Measurements from ENCODE around the gene WNT10A.

The WNT10A gene

GRCh38 chr2:218873359-218874194, 7.1 kb upstream of the WNT10A start:
- in situ Hi-C loops (cut with MboI; ENCODE audit: low pct_unique_long_range_greater_than_20kb, low sequenced_read_pairs): no loop called here
- no peak for DNase-seq

- in situ Hi-C loops (cut with MboI; ENCODE audit: low pct_unique_long_range_greater_than_20kb, low sequenced_read_pairs): no loop called here
- no peak for DNase-seq
These were observed 4.9 kb upstream of the WNT10A start for GRCh38 chr2:218875692-218876246.

DNA sequence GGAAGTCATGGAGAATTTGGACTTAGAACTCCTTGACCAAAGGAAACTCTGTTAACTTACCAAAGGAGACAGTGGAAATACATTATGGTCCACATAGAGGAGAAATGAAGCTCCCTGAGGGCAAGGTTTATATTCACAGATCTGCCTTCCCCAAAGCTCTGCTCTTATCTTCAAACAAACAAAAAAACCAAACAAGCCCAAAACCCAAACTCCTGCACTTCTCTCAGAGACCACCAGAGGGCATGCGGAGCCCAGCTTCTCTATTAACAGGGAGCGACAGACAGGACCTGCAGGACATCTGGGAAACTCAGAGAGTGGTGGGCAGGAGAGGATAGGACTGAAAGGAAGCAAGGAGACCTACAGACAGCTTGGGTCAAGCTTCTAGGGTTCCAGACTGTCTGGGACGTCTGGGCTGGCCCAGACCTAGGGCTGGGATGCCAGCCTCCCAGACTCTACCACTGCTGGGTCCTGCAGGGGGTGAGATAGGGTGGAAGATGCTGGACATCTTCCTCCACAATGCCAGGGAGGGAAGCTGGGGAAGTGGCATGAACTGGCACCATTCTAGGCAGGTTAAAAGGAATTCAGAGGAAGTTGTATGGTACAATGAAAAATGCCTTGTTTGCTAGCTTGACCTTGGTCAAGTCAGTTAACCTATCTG, 4.0 kb upstream of the WNT10A start:
- in situ Hi-C loops (cut with MboI; ENCODE audit: low pct_unique_long_range_greater_than_20kb, low sequenced_read_pairs): no loop called here
- peak; percentile 92 for DNase-seq

- in situ Hi-C loops (cut with MboI; ENCODE audit: low pct_unique_long_range_greater_than_20kb, low sequenced_read_pairs): no loop called here
- DNase-seq: no peak
These were observed 3.3 kb upstream of the WNT10A start for GRCh38 chr2:218877331-218877730.

DNA sequence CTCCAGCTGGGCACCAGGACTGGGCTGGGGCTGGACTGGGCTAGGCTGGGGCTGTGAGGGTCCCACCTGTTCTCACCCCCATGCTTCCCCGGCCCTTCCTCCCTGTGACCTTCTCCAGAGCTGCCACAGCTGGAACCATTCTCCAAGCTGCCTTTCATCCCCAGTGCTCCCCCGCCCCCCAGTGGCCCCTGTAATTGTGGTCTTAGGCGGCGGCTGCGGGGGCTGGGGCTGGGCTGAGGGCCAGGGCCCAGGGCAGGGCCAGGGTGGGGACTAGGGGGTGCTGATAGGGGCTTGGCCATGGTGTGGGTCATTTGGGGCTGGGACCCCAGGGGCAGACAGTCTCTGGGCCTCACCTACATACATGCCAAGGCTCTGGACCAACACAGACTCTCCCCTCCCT, 2.8 kb upstream of the WNT10A start:
- no peak for DNase-seq
- in situ Hi-C loops (cut with MboI; ENCODE audit: low pct_unique_long_range_greater_than_20kb, low sequenced_read_pairs): no loop called here

DNA sequence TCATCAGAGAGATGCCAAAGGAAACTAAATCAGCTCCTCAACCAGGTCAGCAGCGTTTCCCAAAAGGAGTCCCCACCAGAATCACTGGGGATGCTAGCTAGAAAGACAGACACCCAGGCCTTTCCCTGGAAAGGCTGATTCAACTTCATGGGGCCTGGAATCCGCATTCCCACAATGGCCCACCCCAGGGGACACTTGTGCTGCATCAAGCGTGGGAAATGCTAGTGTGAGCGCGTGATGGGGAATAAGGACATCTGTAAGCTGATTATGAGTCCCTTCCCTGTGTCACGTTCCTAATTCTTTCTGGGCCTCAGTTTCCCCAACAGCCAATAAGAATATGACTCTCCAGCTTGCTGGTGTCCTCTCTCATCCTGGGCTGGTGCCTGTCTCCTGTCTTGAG, 2.2 kb upstream of the WNT10A start:
- in situ Hi-C loops (cut with MboI; ENCODE audit: low pct_unique_long_range_greater_than_20kb, low sequenced_read_pairs): no loop called here
- DNase-seq: no peak

DNA sequence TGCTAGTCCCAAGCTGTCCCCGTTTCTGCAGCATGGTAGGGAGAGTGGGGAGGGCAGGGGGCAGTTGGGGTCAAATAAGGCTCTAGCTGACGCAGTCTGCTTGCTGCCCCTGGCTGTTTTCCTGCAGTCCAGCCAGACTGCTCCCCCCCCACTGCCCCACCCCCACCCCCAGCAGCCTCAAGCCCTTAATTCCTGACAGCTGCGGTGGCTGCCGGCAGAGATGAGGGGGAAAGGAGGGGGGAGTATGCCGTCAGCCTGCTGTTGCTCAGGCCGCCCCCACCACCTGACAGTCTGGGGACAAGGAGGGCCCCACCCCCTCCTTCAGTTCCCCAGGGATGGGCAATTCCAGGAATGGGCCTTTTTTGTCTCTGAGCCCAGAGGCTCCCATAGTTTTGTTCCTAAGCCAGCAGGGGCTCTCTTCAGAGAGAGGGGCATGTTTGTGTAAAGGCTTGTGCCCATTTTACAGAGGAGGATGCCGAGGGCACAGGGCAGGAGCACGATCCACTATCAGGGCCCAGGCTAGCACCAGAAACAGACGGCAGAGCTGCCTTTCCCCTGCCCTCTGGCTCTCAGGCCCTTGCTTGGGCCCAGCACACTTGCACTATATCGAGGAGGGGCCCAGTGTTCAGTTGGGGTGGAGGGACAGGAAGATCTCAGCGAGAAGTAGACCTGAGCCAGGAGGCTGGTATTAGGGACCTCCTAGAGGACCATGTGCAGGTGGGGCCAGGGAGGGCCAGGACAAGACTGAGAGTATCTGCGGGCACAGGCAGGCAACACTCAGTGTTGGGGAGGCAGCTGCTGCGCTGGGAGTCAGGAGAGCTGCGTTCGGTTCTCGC, 1.5 kb upstream of the WNT10A start:
- no peak for DNase-seq

DNA sequence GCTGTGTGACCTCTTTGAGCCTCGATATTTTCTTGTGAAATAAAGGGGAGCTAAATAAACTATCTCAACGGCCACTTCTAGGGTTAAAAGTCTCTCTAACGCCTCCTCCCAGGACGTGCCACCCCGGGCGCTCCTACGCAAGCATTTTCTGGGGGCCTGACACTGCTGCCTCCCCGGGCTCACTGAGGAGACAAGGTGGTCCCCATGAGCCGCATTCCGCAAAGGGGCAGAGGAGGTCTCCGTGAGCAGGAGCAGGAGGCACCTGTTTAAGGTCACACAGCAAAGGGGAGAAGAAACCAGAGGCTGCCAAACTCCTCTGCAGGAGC, 913 bp upstream of the WNT10A start:
- in situ Hi-C loops (cut with MboI; ENCODE audit: low pct_unique_long_range_greater_than_20kb, low sequenced_read_pairs): no loop called here
- DNase-seq: no peak

More for the DNA sequence above, 1.5 kb upstream of the WNT10A start:
- in situ Hi-C loops (cut with MboI; ENCODE audit: low pct_unique_long_range_greater_than_20kb, low sequenced_read_pairs): no loop called here

DNA sequence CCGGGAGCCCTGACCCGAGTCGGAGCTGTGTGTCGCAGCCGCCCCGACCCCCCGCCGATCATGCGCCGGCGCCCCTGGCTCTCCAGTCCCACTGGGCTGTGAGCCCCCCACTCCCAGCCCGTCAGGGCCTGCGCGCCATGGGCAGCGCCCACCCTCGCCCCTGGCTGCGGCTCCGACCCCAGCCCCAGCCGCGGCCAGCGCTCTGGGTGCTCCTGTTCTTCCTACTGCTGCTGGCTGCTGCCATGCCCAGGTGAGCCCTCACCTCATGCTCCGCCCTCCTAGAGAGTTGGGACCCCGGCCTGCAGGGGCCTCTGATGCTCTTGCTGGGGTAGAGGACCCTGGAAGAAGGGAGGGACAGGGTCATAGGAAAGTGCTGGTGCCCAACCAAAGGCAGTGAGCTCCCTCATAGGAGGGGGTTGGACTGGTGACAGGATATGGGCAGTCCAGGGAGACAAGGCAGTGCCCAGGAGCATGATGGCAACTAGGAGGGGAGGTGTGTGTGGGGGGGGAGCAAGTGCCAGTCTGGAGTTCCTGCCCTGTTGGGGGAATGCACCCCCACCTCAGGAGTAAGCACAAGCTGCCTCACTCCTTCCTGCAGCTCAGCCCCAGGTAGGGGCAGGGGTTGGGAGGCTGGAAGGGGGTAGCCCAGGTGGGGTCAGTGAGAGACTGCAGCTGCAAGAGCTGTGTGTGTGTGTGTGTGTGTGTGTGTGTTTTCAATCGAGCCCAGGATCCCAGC, 375 bp downstream of the WNT10A start:
- DNase-seq: no peak
- in situ Hi-C loops (cut with MboI; ENCODE audit: low pct_unique_long_range_greater_than_20kb, low sequenced_read_pairs): no loop called here

- in situ Hi-C loops (cut with MboI; ENCODE audit: low pct_unique_long_range_greater_than_20kb, low sequenced_read_pairs): no loop called here
- DNase-seq: no peak
These were observed 1.2 kb downstream of the WNT10A start for GRCh38 chr2:218881744-218882460.

DNA sequence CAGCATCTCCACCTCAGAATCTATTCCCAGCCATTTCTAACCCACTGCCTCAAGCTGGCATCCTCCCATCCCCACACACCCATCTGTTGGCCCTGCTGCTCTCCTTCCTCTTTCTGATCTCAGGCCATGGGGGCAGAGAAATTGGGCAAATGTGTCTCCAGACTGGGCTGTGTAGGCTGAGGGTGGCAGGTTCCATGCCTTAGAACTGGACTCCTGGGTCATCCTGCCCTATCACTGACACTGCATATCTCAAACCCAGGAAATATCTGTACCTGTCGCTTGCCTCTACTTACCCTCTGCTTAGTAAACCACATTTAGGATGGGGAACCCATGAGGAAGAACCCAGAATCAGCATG, 1.8 kb downstream of the WNT10A start:
- no peak for DNase-seq
- in situ Hi-C loops (cut with MboI; ENCODE audit: low pct_unique_long_range_greater_than_20kb, low sequenced_read_pairs): no loop called here

DNA sequence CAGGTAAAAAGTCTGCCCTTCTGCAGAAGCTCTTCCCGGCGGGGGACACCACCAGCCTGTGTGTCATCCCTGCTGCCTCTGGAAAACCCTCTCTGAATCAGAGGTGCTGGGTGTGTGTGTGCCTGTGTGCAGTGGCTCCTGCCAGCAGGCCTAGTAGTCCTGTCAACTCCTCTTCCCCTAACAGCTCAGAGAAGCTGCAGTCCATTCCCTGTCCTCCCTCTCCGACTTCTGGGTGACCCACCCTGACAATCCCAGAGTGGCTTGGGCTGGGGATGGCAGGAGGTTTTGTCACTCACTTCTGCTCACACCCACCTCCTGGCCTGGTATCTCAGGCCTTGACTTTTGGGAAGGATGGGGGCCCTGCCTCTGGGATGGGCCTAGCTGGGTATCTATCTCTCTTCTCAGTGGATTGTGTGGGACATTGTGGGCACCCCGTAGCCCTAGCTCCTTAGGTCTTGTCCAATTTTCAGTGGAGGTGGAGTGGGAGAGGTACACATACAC, 2.3 kb downstream of the WNT10A start:
- in situ Hi-C loops (cut with MboI; ENCODE audit: low pct_unique_long_range_greater_than_20kb, low sequenced_read_pairs): no loop called here
- DNase-seq: no peak

DNA sequence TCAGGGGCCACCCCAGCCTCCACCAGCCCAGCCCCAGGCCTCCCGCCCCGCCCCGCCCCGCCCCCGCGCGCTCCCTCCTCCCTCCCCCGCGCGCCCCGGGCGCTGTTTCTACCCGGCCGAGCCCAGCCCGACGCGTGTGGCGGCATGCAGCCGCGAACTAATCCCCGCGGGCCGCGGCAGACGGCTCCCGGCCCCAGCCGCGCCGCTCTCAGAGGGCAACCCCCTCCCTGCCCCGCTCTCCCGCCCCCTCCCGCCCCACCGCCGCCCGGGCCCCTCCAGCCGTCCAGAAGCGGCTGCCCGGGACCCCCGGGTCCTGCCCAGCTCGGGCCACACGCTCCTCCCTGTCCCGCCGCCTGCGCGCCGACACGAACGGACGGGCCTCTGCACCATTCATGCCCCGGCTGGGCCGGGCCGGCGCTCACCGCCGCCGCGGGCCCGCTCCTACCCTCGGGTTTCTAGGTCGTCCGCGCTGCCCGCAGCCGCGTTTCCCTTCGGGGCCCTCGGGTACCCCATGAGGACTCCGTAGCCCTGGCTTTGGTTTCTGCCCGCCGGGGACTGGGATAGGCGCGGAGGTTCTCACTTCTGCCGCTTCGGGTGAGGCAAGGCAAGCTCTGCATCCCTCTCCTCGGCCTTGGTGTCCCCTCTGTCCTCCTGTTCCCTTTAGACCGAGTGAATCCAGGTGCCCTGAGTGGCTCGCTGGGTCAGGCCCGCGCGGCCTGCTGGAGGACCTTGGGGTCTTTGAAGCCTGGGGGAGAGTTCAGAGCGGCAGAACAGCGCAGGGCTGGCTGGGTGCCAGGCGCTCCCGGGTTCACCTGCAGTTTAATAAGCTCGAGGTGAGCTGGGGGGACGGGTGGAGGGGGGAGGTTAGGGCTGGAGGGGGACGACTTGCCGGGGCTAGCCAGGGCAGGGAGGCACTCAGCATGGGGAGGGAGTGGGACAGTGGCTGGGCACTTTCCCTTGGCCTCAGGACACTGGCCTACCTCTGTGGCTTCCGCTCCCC, 3.1 kb downstream of the WNT10A start:
- DNase-seq: no peak
- in situ Hi-C loops (cut with MboI; ENCODE audit: low pct_unique_long_range_greater_than_20kb, low sequenced_read_pairs): no loop called here

DNA sequence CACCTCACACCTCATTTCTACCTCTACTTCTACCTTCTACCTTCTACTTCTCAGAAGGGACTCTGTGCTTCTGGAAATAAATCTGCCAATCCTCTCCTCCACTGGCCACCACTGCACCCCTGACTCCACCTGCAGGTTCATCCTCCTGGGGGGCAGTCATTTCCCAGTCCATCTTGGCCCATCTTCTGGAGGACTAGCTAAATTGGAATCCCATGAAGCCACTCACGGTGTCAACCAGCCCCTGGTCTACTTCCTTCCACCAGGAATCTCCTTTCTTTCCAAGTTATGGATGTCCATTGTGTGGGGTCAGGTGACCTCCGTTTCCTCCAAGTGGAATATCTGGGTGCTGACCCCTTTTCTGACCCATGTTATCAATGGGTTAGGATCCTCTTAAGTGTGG, 3.9 kb downstream of the WNT10A start:
- in situ Hi-C loops (cut with MboI; ENCODE audit: low pct_unique_long_range_greater_than_20kb, low sequenced_read_pairs): no loop called here
- no peak for DNase-seq

DNA sequence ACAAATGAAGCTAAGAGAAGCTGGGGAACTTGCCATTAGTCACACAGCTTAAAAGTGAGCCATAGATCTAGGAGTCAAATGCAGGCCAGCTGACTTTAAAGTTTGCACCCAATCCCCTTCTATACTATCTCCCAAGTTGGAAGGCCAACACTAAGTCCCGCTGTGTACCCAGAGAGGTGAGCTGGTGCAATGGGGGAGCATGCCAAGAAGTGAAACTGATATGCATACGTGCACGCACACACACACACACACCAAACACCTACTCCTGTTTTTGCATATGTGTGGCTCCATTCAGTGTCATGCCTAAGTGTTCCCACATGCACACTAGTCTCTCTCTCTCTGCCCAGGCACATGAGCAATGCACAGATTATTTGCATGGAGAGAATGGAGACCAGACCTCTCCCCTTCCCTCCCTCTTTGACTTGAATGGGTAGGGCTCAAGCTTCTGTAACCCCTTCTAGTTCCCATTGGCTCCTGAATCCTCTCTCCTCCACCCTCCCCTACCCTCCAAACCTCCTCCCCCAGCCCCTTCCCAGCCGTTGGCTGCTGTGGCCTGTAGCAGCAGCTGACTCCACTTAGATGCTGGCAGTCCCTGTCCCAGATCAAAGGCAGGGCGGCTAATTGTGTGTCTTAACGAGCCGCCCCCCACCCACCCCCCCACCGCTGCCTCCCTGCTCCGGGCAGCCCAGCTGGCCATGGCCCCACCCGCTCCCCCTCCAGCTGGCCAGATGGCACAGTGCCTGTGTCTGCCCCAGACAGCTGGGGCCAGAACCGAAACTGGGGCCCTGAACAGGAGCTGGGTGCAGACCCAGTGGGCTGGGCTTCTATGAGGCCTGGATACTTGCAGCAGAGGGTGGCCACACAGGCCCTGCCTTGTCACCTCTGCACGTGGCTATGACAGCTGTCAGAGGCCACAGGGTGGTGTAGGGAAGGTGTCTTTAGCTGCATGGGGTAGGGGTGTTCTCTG, 5.6 kb downstream of the WNT10A start:
- no peak for DNase-seq
- in situ Hi-C loops (cut with MboI; ENCODE audit: low pct_unique_long_range_greater_than_20kb, low sequenced_read_pairs): no loop called here

GRCh38 chr2:218887079-218887478, 6.4 kb downstream of the WNT10A start:
- in situ Hi-C loops (cut with MboI; ENCODE audit: low pct_unique_long_range_greater_than_20kb, low sequenced_read_pairs): no loop called here
- no peak for DNase-seq

Data from KBM-7 (cell line).